Activated CD4-positive, alpha-beta T cell treated with anti-CD3 and anti-CD28 coated beads, Interleukin-2, amount 10 ng/mL, durations not matched to agents 7 days and 5 days (primary cell): Measurements from ENCODE around the gene TMEM151B. TPM values are rescaled to one million over a fixed set of nuclear protein-coding genes. Genes with fewer than 3 reads are reported as not detected.
"Not testable (repeated sequence)": the region's sequence is repeated elsewhere in the genome, so short reads cannot be mapped to it uniquely, and the experiment has no call there.

Experiments
- CTCF ChIA-PET: fragments of 350-600 bp; sonication (Branson Sonifier 250); formaldehyde crosslinking; loops from one replicate; lab custom pipeline; 2021; ENCODE audit warnings: antibody characterized with exemption; lab: Charles Lee
- POLR2A ChIA-PET: fragments of 350-600 bp; sonication (Branson Sonifier 250); formaldehyde crosslinking; loops from one replicate; lab custom pipeline; 2021; ENCODE audit warnings: antibody characterized with exemption; lab: Charles Lee
- DNase-seq: peaks from one replicate; pipeline ENCODE4 v3.0.0-alpha.2; 2020
- H3K27ac Mint-ChIP-seq: one replicate; pipeline ENCODE4 v1.8.0; 2021; ENCODE audit warnings: mild to moderate bottlenecking, moderate library complexity, mixed read lengths
- H3K27me3 Mint-ChIP-seq: one replicate; pipeline ENCODE4 v1.8.0; 2021; ENCODE audit warnings: mixed read lengths
- H3K36me3 Mint-ChIP-seq: one replicate; pipeline ENCODE4 v1.8.0; 2021; ENCODE audit warnings: low read depth, mixed read lengths
- H3K4me1 Mint-ChIP-seq: one replicate; pipeline ENCODE4 v1.8.0; 2021; ENCODE audit warnings: mixed read lengths
- H3K4me3 Mint-ChIP-seq: one replicate; pipeline ENCODE4 v1.8.0; 2021; ENCODE audit warnings: mild to moderate bottlenecking, moderate library complexity, mixed read lengths
- H3K9me3 Mint-ChIP-seq: one replicate; pipeline ENCODE4 v1.8.0; 2021; ENCODE audit warnings: mixed read lengths
- total RNA-seq, 2 experiments: library from RNA; stranded (reverse); gene quantifications; one replicate each; pipeline ENCODE4 v1.2.3, GENCODE V29; 2021

The TMEM151B gene
- total RNA-seq, 2 experiments from 2014 or later = not detected

- no peak for DNase-seq
- Mint-ChIP-seq H3K4me1 (no peaks in the 10 kb centered on the region), H3K9me3 (no peaks in the 10 kb centered on the region), H3K36me3 (no peaks in the 10 kb centered on the region), H3K4me3 (no peak overlapping the region), H3K27ac (no peak overlapping the region), H3K27me3 (peaks cover 43% of the 10 kb centered on the region)
- ChIA-PET CTCF (interaction anchor here (0.9 to 3.8 kb wide), 4 partner anchors 13 to 160 kb away, joined by 3 to 25 read pairs (median 10); no protein-coding TSS in a partner anchor), POLR2A (interaction anchor here (0.6 kb wide), 1 partner anchor 163 kb away, joined by 3 read pairs; no protein-coding TSS in a partner anchor)
Measured at GRCh38 chr6:44339763-44340625, 69.7 kb downstream of the TMEM151B start.

GRCh38 chr6:44341095-44341890, 71.0 kb downstream of the TMEM151B start:
- ChIA-PET CTCF (interaction anchor here (0.6 to 2.6 kb wide), 4 partner anchors 12 to 172 kb away, joined by 3 to 7 read pairs (median 3); partner anchors contain the start of gene AARS2), POLR2A (no interaction called here)
- no peak for DNase-seq
- Mint-ChIP-seq H3K27ac (no peak overlapping the region), H3K36me3 (no peaks in the 10 kb centered on the region), H3K4me3 (no peak overlapping the region), H3K27me3 (peaks cover 50% of the 10 kb centered on the region), H3K9me3 (no peaks in the 10 kb centered on the region), H3K4me1 (no peaks in the 10 kb centered on the region)

- H3K4me3 Mint-ChIP-seq = no peak overlapping the region
- POLR2A ChIA-PET = no interaction called here
Measured at GRCh38 chr6:44342052-44342451, 71.8 kb downstream of the TMEM151B start.

GRCh38 chr6:44342489-44342888, 72.2 kb downstream of the TMEM151B start, which contains the start of gene SPATS1:
SPATS1 (plus strand) TSS chr6:44342650; CDS start chr6:44343096, 446 bp downstream.
- CTCF ChIA-PET = interaction anchor here (0.6 to 2.6 kb wide), 4 partner anchors 10 to 78 kb away, joined by 3 to 7 read pairs (median 4); partner anchors contain the start of gene AARS2
- Mint-ChIP-seq H3K4me1 (no peaks in the 10 kb centered on the region), H3K27ac (no peak within 1 kb of the TSS), H3K36me3 (no peaks in the 10 kb centered on the region), H3K9me3 (no peaks in the 10 kb centered on the region), H3K27me3 (peaks cover 48% of the 10 kb centered on the region), H3K4me3 (no peak within 1 kb of the TSS)
- no peak for DNase-seq
- POLR2A ChIA-PET = no interaction called here

More at GRCh38 chr6:44342052-44342451, 71.8 kb downstream of the TMEM151B start:
- no peaks in the 10 kb centered on the region for H3K4me1 Mint-ChIP-seq
- H3K27me3 Mint-ChIP-seq = peaks cover 48% of the 10 kb centered on the region
- no peaks in the 10 kb centered on the region for H3K36me3 Mint-ChIP-seq
- CTCF ChIA-PET = interaction anchor here (0.6 to 2.6 kb wide), 5 partner anchors 13 to 172 kb away, joined by 3 to 7 read pairs (median 3); partner anchors contain the start of gene AARS2
- no peaks in the 10 kb centered on the region for H3K9me3 Mint-ChIP-seq
- DNase-seq = no peak
- H3K27ac Mint-ChIP-seq = no peak overlapping the region

- DNase-seq, H3K9me3 Mint-ChIP-seq, H3K4me1 Mint-ChIP-seq, H3K27ac Mint-ChIP-seq, H3K4me3 Mint-ChIP-seq, POLR2A ChIA-PET, H3K36me3 Mint-ChIP-seq: not testable (repeated sequence)
- H3K27me3 Mint-ChIP-seq = peaks cover 41% of the 10 kb centered on the region
- CTCF ChIA-PET = interaction anchor here (2.4 kb wide), 1 partner anchor 9 kb away, joined by 6 read pairs; no protein-coding TSS in a partner anchor
Measured at GRCh38 chr6:44346818-44347217, 76.6 kb downstream of the TMEM151B start.

GRCh38 chr6:44349904-44350649, 79.8 kb downstream of the TMEM151B start:
- no peaks in the 10 kb centered on the region for H3K36me3 Mint-ChIP-seq
- peaks cover 10% of the 10 kb centered on the region for H3K27me3 Mint-ChIP-seq
- H3K4me3 Mint-ChIP-seq = no peak overlapping the region
- H3K9me3 Mint-ChIP-seq = no peaks in the 10 kb centered on the region
- H3K4me1 Mint-ChIP-seq = no peaks in the 10 kb centered on the region
- no peak overlapping the region for H3K27ac Mint-ChIP-seq
- no peak for DNase-seq
- ChIA-PET CTCF (no interaction called here), POLR2A (no interaction called here)

- CTCF ChIA-PET, H3K27me3 Mint-ChIP-seq, H3K9me3 Mint-ChIP-seq, H3K27ac Mint-ChIP-seq, H3K4me3 Mint-ChIP-seq, H3K36me3 Mint-ChIP-seq, POLR2A ChIA-PET, H3K4me1 Mint-ChIP-seq, DNase-seq: not testable (repeated sequence)
Measured at GRCh38 chr6:44350650-44350994, 80.4 kb downstream of the TMEM151B start.

- no peak for DNase-seq
- H3K27me3 Mint-ChIP-seq = peaks cover 9% of the 10 kb centered on the region
- no peak overlapping the region for H3K4me3 Mint-ChIP-seq
- no peak overlapping the region for H3K27ac Mint-ChIP-seq
- no peaks in the 10 kb centered on the region for H3K36me3 Mint-ChIP-seq
- no peaks in the 10 kb centered on the region for H3K4me1 Mint-ChIP-seq
- POLR2A ChIA-PET = no interaction called here
- no peaks in the 10 kb centered on the region for H3K9me3 Mint-ChIP-seq
- CTCF ChIA-PET = interaction anchor here (1.0 kb wide), 1 partner anchor 39 kb away, joined by 3 read pairs; the partner anchor contains the start of gene AARS2
Measured at GRCh38 chr6:44352259-44352658, 82.0 kb downstream of the TMEM151B start.

- H3K4me1 Mint-ChIP-seq = no peaks in the 10 kb centered on the region
- CTCF ChIA-PET = no interaction called here
- H3K27ac Mint-ChIP-seq = no peak overlapping the region
- no peaks in the 10 kb centered on the region for H3K36me3 Mint-ChIP-seq
- DNase-seq = no peak
- POLR2A ChIA-PET = no interaction called here
- H3K4me3 Mint-ChIP-seq = no peak overlapping the region
- peaks cover 17% of the 10 kb centered on the region for H3K27me3 Mint-ChIP-seq
- H3K9me3 Mint-ChIP-seq = no peaks in the 10 kb centered on the region
Measured at GRCh38 chr6:44353336-44353735, 83.1 kb downstream of the TMEM151B start.

- no peak for DNase-seq
- peaks cover 24% of the 10 kb centered on the region for H3K27me3 Mint-ChIP-seq
- ChIA-PET CTCF (interaction anchor here (0.5 kb wide), 1 partner anchor 62 kb away, joined by 3 read pairs; no protein-coding TSS in a partner anchor), POLR2A (no interaction called here)
- H3K27ac Mint-ChIP-seq = no peak overlapping the region
- no peaks in the 10 kb centered on the region for H3K9me3 Mint-ChIP-seq
- no peaks in the 10 kb centered on the region for H3K36me3 Mint-ChIP-seq
- H3K4me1 Mint-ChIP-seq = no peaks in the 10 kb centered on the region
- no peak overlapping the region for H3K4me3 Mint-ChIP-seq
Measured at GRCh38 chr6:44355640-44356039, 85.4 kb downstream of the TMEM151B start.

GRCh38 chr6:44356487-44356886, 86.2 kb downstream of the TMEM151B start:
- CTCF ChIA-PET = interaction anchor here (0.6 to 1.4 kb wide), 3 partner anchors 13 to 72 kb away, joined by 3 to 4 read pairs (median 3); partner anchors contain the start of gene AARS2
- POLR2A ChIA-PET = no interaction called here
- Mint-ChIP-seq H3K27ac (no peak overlapping the region), H3K4me3 (no peak overlapping the region), H3K27me3 (peaks cover 24% of the 10 kb centered on the region), H3K4me1 (no peaks in the 10 kb centered on the region), H3K36me3 (no peaks in the 10 kb centered on the region), H3K9me3 (no peaks in the 10 kb centered on the region)
- no peak for DNase-seq
